C4-2B (cell line): ENCODE data around the gene PRIM2.
"Not testable (repeated sequence)": the region's sequence is repeated elsewhere in the genome, so short reads cannot be mapped to it uniquely, and the experiment has no call there.

Source experiments
- H3K27ac ChIP-seq: fragments of 450-650 bp; 2 replicates; pipeline ENCODE4 v1.5.1; 2017
- ZFX ChIP-seq: fragments of 450-650 bp; IDR thresholded peaks from 2 replicates; pipeline ENCODE4 v1.6.1; 2017
- TF ChIP-seq, protein P1 (sequence below): fragments of 450-650 bp; conservative IDR thresholded peaks from 2 replicates; pipeline ENCODE4 v1.5.1; 2017; ENCODE audit warnings: mild to moderate bottlenecking

PRIM2 gene

DNA sequence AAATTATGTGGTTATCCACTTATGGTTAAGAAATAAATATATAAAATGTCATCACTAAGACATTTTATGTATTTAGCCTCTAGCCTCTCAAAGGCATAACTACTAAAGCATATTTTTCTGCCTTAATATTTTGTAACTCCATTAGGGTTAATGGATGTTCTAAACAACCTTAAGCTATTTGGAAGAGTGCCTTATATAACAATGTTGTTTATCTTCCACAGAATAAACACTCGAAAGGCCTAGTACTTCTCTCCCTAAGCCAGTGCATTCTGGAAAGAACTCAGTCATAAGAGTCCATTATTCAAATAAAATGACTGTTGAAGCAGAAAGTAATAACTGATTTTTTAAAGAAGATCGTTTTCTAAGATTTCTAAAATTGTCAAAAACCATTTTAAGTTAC is 15.0 kb upstream of the PRIM2 start:
- TF ChIP-seq ZFX: no peak
- TF ChIP-seq, protein P1, sequence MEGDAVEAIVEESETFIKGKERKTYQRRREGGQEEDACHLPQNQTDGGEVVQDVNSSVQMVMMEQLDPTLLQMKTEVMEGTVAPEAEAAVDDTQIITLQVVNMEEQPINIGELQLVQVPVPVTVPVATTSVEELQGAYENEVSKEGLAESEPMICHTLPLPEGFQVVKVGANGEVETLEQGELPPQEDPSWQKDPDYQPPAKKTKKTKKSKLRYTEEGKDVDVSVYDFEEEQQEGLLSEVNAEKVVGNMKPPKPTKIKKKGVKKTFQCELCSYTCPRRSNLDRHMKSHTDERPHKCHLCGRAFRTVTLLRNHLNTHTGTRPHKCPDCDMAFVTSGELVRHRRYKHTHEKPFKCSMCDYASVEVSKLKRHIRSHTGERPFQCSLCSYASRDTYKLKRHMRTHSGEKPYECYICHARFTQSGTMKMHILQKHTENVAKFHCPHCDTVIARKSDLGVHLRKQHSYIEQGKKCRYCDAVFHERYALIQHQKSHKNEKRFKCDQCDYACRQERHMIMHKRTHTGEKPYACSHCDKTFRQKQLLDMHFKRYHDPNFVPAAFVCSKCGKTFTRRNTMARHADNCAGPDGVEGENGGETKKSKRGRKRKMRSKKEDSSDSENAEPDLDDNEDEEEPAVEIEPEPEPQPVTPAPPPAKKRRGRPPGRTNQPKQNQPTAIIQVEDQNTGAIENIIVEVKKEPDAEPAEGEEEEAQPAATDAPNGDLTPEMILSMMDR: no peak
- no peak overlapping the region for H3K27ac ChIP-seq

DNA sequence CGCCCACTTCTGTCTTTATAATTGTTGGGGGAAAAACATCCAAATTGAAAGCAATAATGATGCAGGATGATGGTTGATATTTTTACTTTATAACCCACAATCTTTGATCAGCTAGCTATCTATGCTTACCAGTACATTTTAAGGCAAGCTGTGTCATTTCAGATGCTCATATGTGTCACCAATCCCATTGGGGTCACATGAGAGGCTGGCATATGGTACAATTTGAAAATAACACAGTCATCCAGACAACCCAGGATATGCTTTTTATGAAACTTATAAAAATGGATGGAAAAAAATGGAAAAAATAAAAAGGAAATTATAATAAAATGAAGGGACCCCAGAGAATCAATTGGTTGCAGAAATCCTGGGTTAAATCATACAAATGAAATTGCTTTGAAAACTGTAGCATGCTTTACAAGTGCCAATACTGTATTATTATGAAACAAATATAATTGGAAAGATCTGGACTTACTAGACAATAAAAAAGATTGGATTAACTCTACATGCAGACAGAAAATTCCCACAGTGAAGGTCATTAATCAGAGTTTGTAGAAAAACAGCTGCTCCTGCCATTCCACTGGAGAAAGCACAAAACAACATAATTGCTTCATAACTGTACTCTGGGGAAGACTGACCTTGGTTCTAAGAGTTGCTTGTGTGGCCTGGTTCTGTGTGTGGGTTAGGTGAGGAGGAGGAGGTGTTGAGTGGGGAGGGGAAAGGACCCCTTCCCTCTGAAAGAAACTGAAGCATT is 13.3 kb upstream of the PRIM2 start:
- H3K27ac ChIP-seq: no peak overlapping the region
- TF ChIP-seq, protein P1: no peak
- no peak for TF ChIP-seq ZFX

- H3K27ac ChIP-seq: no peak overlapping the region
- no peak for TF ChIP-seq ZFX
- TF ChIP-seq, protein P1: no peak
These were observed 12.3 kb upstream of the PRIM2 start for GRCh38 chr6:57305107-57305506.

GRCh38 chr6:57305761-57306160 is 11.7 kb upstream of the PRIM2 start:
- TF ChIP-seq ZFX: no peak
- TF ChIP-seq, protein P1: no peak
- H3K27ac ChIP-seq: no peak overlapping the region

DNA sequence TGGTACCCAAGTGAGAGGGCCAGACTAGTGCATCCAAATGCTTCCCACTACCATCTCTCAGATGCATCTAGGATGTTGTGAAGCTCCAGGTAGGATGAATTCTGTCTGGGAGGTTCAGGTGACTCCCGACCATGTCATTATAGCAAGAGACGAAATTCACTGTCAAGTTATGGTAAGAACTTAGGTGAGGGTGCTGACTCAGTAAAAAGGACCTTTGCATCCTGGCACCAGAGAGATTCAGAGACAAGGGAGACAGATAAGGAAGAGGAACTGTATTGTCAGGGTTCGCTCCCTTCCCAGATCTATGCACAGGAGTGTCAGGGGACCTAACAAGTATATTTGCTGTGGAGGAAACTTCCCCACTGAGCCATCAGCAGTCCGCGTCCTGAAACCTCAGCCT is 11.2 kb upstream of the PRIM2 start:
- TF ChIP-seq ZFX: no peak
- TF ChIP-seq, protein P1: no peak
- no peak overlapping the region for H3K27ac ChIP-seq

DNA sequence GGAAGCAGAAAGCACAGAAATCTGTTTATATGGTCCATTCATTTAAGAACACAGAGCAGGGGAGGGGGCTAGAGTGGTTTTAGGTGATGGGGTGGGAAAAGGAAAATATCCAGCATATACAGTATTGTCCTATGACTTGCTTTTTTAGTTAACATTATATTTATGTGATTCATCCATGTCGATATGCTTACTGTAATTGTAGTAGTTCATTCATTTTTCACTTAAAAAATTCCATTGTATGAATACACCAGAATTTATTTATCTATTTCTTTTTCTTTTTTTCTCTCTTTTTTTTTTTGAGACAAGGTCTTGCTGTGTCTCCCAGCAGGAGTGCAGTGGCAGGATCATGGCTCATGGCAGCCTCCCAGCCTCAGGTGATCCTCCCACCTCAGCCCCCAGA is 9.6 kb upstream of the PRIM2 start:
- TF ChIP-seq, protein P1: no peak
- TF ChIP-seq ZFX: no peak
- no peak overlapping the region for H3K27ac ChIP-seq

DNA sequence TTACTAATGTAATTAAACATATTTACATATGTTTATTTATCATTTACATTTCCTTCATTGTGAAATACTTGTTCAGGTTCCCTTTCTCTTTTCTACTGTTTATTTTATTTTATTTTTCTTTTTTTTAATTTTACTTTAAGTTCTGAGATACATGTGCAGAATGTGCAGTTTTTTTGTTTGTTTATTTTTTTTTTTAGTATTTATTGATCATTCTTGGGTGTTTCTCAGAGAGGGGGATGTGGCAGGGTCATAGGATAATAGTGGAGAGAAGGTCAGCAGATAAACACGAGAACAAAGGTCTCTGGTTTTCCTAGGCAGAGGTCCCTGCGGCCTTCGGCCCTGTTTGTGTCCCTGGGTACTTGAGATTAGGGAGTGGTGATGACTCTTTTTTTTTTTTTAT is 8.7 kb upstream of the PRIM2 start:
- H3K27ac ChIP-seq: not testable (repeated sequence)

DNA sequence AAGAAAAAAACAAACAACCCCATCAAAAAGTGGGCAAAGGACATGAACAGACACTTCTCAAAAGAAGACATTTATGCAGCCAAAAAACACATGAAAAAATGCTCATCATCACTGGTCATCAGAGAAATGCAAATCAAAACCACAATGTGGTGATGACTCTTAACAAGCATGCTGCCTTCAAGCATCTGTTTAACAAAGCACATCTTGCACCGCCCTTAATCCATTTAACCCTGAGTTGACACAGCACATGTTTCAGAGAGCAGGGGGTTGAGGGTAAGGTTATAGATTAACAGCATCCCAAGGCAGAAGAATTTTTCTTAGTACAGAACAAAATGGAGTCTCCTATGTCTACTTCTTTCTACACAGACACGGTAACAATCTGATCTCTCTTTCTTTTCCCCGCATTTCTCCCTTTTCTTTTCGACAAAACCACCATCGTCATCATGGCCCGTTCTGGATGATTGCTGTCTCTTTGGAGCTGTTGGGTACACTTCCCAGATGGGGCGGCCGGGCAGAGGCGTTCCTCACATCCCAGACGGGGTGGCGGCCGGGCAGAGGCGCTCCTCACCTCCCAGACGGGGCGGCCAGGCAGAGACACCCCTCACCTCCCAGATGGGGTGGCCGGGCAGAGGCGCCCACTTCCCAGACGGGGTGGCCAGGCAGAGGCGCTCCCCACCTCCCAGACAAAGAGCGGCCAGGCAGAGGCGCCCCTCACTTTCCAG is 7.2 kb upstream of the PRIM2 start:
- H3K27ac ChIP-seq: not testable (repeated sequence)
